GM18867 (cell line): ENCODE results near the gene ADARB2.
"Not testable (repeated sequence)": the region's sequence is repeated elsewhere in the genome, so short reads cannot be mapped to it uniquely, and the experiment has no call there.

ENCODE experiments used
- ATAC-seq: cut with Tn5 transposase; IDR thresholded peaks from one replicate; pipeline ENCODE4 v1.9.1; 2021; ENCODE audit warnings: mild to moderate bottlenecking, moderate library complexity; ENCODE audit not compliant: unreplicated experiment

The ADARB2 gene

GRCh38 chr10:1449572-1450205 is 287.6 kb downstream of the ADARB2 start:
- no peak for ATAC-seq

GRCh38 chr10:1449021-1449420 is 288.3 kb downstream of the ADARB2 start:
- ATAC-seq = no peak

GRCh38 chr10:1448252-1448930 is 288.9 kb downstream of the ADARB2 start:
- ATAC-seq = no peak

- ATAC-seq = no peak
These were observed 292.5 kb downstream of the ADARB2 start for GRCh38 chr10:1444826-1445225.

GRCh38 chr10:1440897-1441296 is 296.4 kb downstream of the ADARB2 start:
- no peak for ATAC-seq

- ATAC-seq = no peak
These were observed 302.2 kb downstream of the ADARB2 start for GRCh38 chr10:1434912-1435692.

GRCh38 chr10:1434202-1434601 is 303.1 kb downstream of the ADARB2 start:
- ATAC-seq = no peak

GRCh38 chr10:1432161-1432560 is 305.2 kb downstream of the ADARB2 start:
- ATAC-seq = no peak

- no peak for ATAC-seq
These were observed 306.1 kb downstream of the ADARB2 start for GRCh38 chr10:1431229-1431628.

- not testable (repeated sequence) for ATAC-seq
These were observed 309.7 kb downstream of the ADARB2 start for GRCh38 chr10:1427521-1428186.

- ATAC-seq = no peak
These were observed 310.5 kb downstream of the ADARB2 start for GRCh38 chr10:1426786-1427185.

- peak; percentile 55 for ATAC-seq
These were observed 311.4 kb downstream of the ADARB2 start for GRCh38 chr10:1425879-1426278.

GRCh38 chr10:1424648-1425047 is 312.7 kb downstream of the ADARB2 start:
- no peak for ATAC-seq

- ATAC-seq = no peak
These were observed 313.6 kb downstream of the ADARB2 start for GRCh38 chr10:1423676-1424253.

- ATAC-seq = no peak
These were observed 315.1 kb downstream of the ADARB2 start for GRCh38 chr10:1422275-1422674.

GRCh38 chr10:1420661-1421362 is 316.5 kb downstream of the ADARB2 start:
- peak; percentile 97 for ATAC-seq

- no peak for ATAC-seq
These were observed 317.3 kb downstream of the ADARB2 start for GRCh38 chr10:1419796-1420610.

GRCh38 chr10:1418031-1418550 is 319.2 kb downstream of the ADARB2 start:
- ATAC-seq = no peak

GRCh38 chr10:1417574-1417973 is 319.8 kb downstream of the ADARB2 start:
- no peak for ATAC-seq
